WTC11 (cell line): ENCODE data around the gene SPEM3. TPM values are rescaled to one million over a fixed set of nuclear protein-coding genes. Genes with fewer than 3 reads are reported as not detected.

ENCODE experiments used
- ATAC-seq: fragments of 200-7000 bp; cut with Tn5 transposase; 2 replicates; pipeline ENCODE4 v1.10.0; 2021; ENCODE audit warnings: mild to moderate bottlenecking, moderate library complexity
- CTCF ChIA-PET: fragments of 300-600 bp; sonication (Branson Sonifier 250); formaldehyde crosslinking; loops from one replicate; lab custom pipeline; 2021; ENCODE audit warnings: antibody characterized with exemption; lab: Charles Lee
- POLR2A ChIA-PET: fragments of 350-600 bp; sonication (Branson Sonifier 250); formaldehyde crosslinking; loops from one replicate; lab custom pipeline; 2021; ENCODE audit warnings: antibody characterized with exemption; lab: Charles Lee
- DNase-seq: peaks from one replicate; pipeline ENCODE4 v3.0.0; 2021; ENCODE audit warnings: low spot score
- H3K27ac Mint-ChIP-seq: 2 replicates; pipeline ENCODE4 v1.8.0; 2021; ENCODE audit warnings: mixed read lengths
- H3K27me3 Mint-ChIP-seq: 2 replicates; pipeline ENCODE4 v1.8.0; 2021; ENCODE audit warnings: low read depth, mild to moderate bottlenecking, moderate library complexity, mixed read lengths
- H3K36me3 Mint-ChIP-seq: 2 replicates; pipeline ENCODE4 v1.8.0; 2021; ENCODE audit warnings: mixed read lengths
- H3K4me1 Mint-ChIP-seq: 2 replicates; pipeline ENCODE4 v1.8.0; 2022; ENCODE audit warnings: mixed read lengths
- H3K4me3 Mint-ChIP-seq: 2 replicates; pipeline ENCODE4 v1.8.0; 2021; ENCODE audit warnings: mild to moderate bottlenecking, moderate library complexity, mixed read lengths
- H3K9me3 Mint-ChIP-seq: 2 replicates; pipeline ENCODE4 v1.8.0; 2021; ENCODE audit warnings: mixed read lengths
- ATF1 ChIP-seq: sonication (generic); formaldehyde crosslinking; IDR thresholded peaks from 2 replicates; pipeline ENCODE4 v1.8.1; 2023; ENCODE audit warnings: mild to moderate bottlenecking, moderate library complexity, missing genetic modification reagents
- CBFB ChIP-seq: sonication (generic); formaldehyde crosslinking; IDR thresholded peaks from 2 replicates; pipeline ENCODE4 v1.8.1; 2022; ENCODE audit warnings: mild to moderate bottlenecking, low read depth, missing genetic modification reagents
- FOXK1 ChIP-seq: sonication (generic); formaldehyde crosslinking; IDR thresholded peaks from 2 replicates; pipeline ENCODE4 v1.8.0; 2022; ENCODE audit warnings: mild to moderate bottlenecking, moderate library complexity, missing genetic modification reagents
- FOXP1 ChIP-seq: sonication (generic); formaldehyde crosslinking; IDR thresholded peaks from 2 replicates; pipeline ENCODE4 v1.8.0; 2022; ENCODE audit warnings: missing genetic modification reagents, mild to moderate bottlenecking, moderate library complexity, borderline replicate concordance
- HMGA2 ChIP-seq: fragments of 250-450 bp; sonication (Bioruptor Pico); IDR thresholded peaks from 2 replicates; pipeline ENCODE4 v1.4.0; 2021; ENCODE audit warnings: mild to moderate bottlenecking, moderate library complexity
- IRF2 ChIP-seq: sonication (generic); formaldehyde crosslinking; IDR thresholded peaks from 2 replicates; pipeline ENCODE4 v1.8.0; 2022; ENCODE audit warnings: low read depth, missing genetic modification reagents, borderline replicate concordance
- MYBL2 ChIP-seq: sonication (generic); formaldehyde crosslinking; IDR thresholded peaks from 2 replicates; pipeline ENCODE4 v1.8.1; 2023; ENCODE audit warnings: mild to moderate bottlenecking, moderate library complexity, missing genetic modification reagents
- OVOL2 ChIP-seq: fragments of 250-450 bp; sonication (Bioruptor Pico); IDR thresholded peaks from 2 replicates; pipeline ENCODE4 v1.9.0; 2021; ENCODE audit warnings: mild to moderate bottlenecking, borderline replicate concordance
- PRRX2 ChIP-seq: fragments of 250-450 bp; sonication (Bioruptor Pico); IDR thresholded peaks from 2 replicates; pipeline ENCODE4 v1.8.0; 2021; ENCODE audit warnings: mild to moderate bottlenecking
- RELA ChIP-seq: sonication (generic); formaldehyde crosslinking; IDR thresholded peaks from 2 replicates; pipeline ENCODE4 v1.8.1; 2022; ENCODE audit warnings: missing genetic modification reagents, mild to moderate bottlenecking, borderline replicate concordance
- SP1 ChIP-seq: sonication (generic); formaldehyde crosslinking; conservative IDR thresholded peaks from 2 replicates; pipeline ENCODE4 v1.8.1; 2022; ENCODE audit warnings: missing genetic modification reagents
- TCF7 ChIP-seq: sonication (generic); formaldehyde crosslinking; IDR thresholded peaks from 2 replicates; pipeline ENCODE4 v1.8.0; 2022; ENCODE audit warnings: mild to moderate bottlenecking, low read depth, missing genetic modification reagents, moderate library complexity
- TEAD1 ChIP-seq: sonication (generic); formaldehyde crosslinking; IDR thresholded peaks from 2 replicates; pipeline ENCODE4 v1.8.0; 2022; ENCODE audit warnings: mild to moderate bottlenecking, missing genetic modification reagents
- USF1 ChIP-seq: sonication (generic); formaldehyde crosslinking; IDR thresholded peaks from 2 replicates; pipeline ENCODE4 v1.8.0; 2022; ENCODE audit warnings: mild to moderate bottlenecking, missing genetic modification reagents
- ZNF219 ChIP-seq: sonication (generic); formaldehyde crosslinking; IDR thresholded peaks from 2 replicates; pipeline ENCODE4 v1.8.0; 2023; ENCODE audit warnings: missing genetic modification reagents, mild to moderate bottlenecking, borderline replicate concordance
- ZNF317 ChIP-seq: sonication (generic); formaldehyde crosslinking; IDR thresholded peaks from 2 replicates; pipeline ENCODE4 v1.8.1; 2023; ENCODE audit warnings: low read depth, mild to moderate bottlenecking, moderate library complexity, missing genetic modification reagents, borderline replicate concordance
- total RNA-seq: library from RNA; stranded (reverse); gene quantifications from 3 replicates; pipeline ENCODE4 v1.2.3, GENCODE V29; 2021
- TF ChIP-seq, protein P1 (sequence below): sonication (generic); formaldehyde crosslinking; conservative IDR thresholded peaks from 2 replicates; pipeline ENCODE4 v1.8.1; 2023; ENCODE audit warnings: mild to moderate bottlenecking, low read depth, missing genetic modification reagents, moderate library complexity
- TF ChIP-seq, protein P2 (sequence below): fragments of 250-450 bp; sonication (Bioruptor Pico); IDR thresholded peaks from 2 replicates; pipeline ENCODE4 v1.9.0; 2021; ENCODE audit warnings: mild to moderate bottlenecking, borderline replicate concordance
- TF ChIP-seq, protein P3 (sequence below): sonication (generic); formaldehyde crosslinking; IDR thresholded peaks from 2 replicates; pipeline ENCODE4 v1.8.1; 2022; ENCODE audit warnings: missing genetic modification reagents, borderline replicate concordance
- TF ChIP-seq, protein P4 (sequence below): sonication (generic); formaldehyde crosslinking; conservative IDR thresholded peaks from 2 replicates; pipeline ENCODE4 v1.8.1; 2022; ENCODE audit warnings: mild to moderate bottlenecking, missing genetic modification reagents

SPEM3 gene
- total RNA-seq, 1 experiment from 2014 or later, result not detected

DNA sequence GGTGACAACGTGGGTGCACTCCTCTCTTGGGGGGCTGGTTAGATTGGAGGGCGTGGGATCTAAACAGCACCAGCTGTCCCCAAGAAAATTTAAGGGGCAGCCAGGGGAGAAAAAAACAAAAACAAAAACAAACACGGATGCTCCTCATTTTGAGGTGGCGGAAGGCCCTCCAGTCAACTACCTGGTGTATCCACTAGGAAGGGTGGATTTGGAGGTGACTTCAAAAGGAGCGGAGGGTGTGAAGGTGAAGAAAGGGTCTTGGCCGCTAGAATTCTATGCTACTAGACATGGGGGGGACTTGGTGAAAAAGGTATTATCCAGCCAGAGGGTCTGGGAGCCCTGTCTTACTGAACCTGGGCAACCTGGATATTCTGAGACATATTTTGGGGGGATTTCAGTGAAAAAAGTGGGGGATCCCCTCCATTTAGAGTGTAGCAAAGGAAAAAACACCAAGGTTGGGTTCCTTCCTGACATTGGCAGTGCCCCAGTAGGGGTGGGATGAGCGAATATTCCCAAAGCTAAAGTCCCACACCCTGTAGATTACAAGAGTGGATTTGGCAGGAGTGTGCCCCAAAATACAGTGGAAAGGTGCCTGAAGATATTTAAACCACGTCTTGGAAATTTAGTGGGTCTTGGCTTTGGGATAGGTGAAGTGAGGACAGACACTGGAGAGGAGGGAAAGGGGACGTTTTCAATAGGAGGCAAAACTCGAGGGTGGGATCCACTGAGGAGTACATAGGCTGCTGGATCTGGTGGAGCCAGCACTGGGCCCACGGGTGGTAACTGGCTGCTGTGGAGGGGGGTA lies 10.2 kb downstream of the SPEM3 start:
- ChIA-PET CTCF (interaction anchor here (0.9 to 4.7 kb wide), 13 partner anchors 8 to 122 kb away, joined by 3 to 69 read pairs (median 12); partner anchors contain the start of genes ACAP1, KCTD11, NEURL4 and PLSCR3), POLR2A (interaction anchor here (0.9 to 4.0 kb wide), 6 partner anchors 22 to 122 kb away, joined by 3 to 38 read pairs (median 3); partner anchors contain the start of genes POLR2A, SLC35G6, TMEM256 and ZBTB4)
- Mint-ChIP-seq H3K27ac (peak overlapping the region; percentile 26; the same call in 1 of the 2 replicates), H3K27me3 (peaks cover 30% of the 10 kb centered on the region), H3K4me3 (peak overlapping the region; percentile 90), H3K9me3 (no peaks in the 10 kb centered on the region), H3K4me1 (peaks cover 31% of the 10 kb centered on the region), H3K36me3 (no peaks in the 10 kb centered on the region; the same call in 1 of the 2 replicates)
- no peak for ATAC-seq
- no peak for DNase-seq
- TF ChIP-seq FOXK1 (CRISPR knock-in tag) (no peak), ATF1 (CRISPR knock-in tag) (no peak), MYBL2 (CRISPR knock-in tag) (no peak)
- TF ChIP-seq, protein P1, sequence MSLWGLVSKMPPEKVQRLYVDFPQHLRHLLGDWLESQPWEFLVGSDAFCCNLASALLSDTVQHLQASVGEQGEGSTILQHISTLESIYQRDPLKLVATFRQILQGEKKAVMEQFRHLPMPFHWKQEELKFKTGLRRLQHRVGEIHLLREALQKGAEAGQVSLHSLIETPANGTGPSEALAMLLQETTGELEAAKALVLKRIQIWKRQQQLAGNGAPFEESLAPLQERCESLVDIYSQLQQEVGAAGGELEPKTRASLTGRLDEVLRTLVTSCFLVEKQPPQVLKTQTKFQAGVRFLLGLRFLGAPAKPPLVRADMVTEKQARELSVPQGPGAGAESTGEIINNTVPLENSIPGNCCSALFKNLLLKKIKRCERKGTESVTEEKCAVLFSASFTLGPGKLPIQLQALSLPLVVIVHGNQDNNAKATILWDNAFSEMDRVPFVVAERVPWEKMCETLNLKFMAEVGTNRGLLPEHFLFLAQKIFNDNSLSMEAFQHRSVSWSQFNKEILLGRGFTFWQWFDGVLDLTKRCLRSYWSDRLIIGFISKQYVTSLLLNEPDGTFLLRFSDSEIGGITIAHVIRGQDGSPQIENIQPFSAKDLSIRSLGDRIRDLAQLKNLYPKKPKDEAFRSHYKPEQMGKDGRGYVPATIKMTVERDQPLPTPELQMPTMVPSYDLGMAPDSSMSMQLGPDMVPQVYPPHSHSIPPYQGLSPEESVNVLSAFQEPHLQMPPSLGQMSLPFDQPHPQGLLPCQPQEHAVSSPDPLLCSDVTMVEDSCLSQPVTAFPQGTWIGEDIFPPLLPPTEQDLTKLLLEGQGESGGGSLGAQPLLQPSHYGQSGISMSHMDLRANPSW, result no peak

DNA sequence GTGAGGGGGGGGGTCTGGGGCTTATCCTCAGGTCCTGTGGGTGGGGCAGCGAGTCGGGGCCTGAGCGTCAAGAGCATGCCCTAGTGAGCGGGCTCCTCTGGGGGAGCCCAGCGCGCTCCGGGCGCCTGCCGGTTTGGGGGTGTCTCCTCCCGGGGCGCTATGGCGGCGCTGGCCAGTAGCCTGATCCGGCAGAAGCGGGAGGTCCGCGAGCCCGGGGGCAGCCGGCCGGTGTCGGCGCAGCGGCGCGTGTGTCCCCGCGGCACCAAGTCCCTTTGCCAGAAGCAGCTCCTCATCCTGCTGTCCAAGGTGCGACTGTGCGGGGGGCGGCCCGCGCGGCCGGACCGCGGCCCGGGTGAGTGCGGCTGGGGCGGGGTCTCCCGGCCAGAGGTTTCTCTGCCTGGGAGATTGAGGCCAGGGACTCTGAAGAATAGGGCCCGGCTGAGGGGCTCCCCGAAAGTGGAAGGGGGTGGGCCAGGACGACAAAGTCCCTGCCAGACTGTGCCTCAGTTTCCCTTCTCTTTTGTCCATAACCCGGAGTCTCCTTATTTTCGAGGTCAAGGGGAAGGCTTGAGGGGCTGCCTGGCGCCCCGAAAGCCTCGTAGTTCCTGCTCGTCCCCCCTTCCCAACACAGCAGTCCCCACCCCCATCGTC lies 10.9 kb downstream of the SPEM3 start, which contains the start of gene FGF11:
Gene FGF11, plus strand, starts transcription at position 51 of the 651 bp plus-strand sequence. Its CDS starts 109 bp downstream, at position 160.
- no peak for ATAC-seq
- Mint-ChIP-seq H3K4me1 (peaks cover 37% of the 10 kb centered on the region), H3K27me3 (peaks cover 34% of the 10 kb centered on the region), H3K36me3 (no peaks in the 10 kb centered on the region; the same call in 1 of the 2 replicates), H3K4me3 (peak within 1 kb of the TSS; percentile 97), H3K9me3 (no peaks in the 10 kb centered on the region), H3K27ac (peak within 1 kb of the TSS; percentile 98)
- CTCF ChIA-PET, result interaction anchor here (2.5 to 3.8 kb wide), 5 partner anchors 40 to 121 kb away, joined by 5 to 21 read pairs (median 13); partner anchors contain the start of genes PLSCR3, TMEM95, TNFSF13 and ZBTB4
- POLR2A ChIA-PET, result interaction anchor here (0.6 to 2.4 kb wide), 3 partner anchors 13 to 45 kb away, joined by 3 to 15 read pairs (median 9); partner anchors contain the start of gene POLR2A
- DNase-seq, result no peak
- TF ChIP-seq, protein P2, sequence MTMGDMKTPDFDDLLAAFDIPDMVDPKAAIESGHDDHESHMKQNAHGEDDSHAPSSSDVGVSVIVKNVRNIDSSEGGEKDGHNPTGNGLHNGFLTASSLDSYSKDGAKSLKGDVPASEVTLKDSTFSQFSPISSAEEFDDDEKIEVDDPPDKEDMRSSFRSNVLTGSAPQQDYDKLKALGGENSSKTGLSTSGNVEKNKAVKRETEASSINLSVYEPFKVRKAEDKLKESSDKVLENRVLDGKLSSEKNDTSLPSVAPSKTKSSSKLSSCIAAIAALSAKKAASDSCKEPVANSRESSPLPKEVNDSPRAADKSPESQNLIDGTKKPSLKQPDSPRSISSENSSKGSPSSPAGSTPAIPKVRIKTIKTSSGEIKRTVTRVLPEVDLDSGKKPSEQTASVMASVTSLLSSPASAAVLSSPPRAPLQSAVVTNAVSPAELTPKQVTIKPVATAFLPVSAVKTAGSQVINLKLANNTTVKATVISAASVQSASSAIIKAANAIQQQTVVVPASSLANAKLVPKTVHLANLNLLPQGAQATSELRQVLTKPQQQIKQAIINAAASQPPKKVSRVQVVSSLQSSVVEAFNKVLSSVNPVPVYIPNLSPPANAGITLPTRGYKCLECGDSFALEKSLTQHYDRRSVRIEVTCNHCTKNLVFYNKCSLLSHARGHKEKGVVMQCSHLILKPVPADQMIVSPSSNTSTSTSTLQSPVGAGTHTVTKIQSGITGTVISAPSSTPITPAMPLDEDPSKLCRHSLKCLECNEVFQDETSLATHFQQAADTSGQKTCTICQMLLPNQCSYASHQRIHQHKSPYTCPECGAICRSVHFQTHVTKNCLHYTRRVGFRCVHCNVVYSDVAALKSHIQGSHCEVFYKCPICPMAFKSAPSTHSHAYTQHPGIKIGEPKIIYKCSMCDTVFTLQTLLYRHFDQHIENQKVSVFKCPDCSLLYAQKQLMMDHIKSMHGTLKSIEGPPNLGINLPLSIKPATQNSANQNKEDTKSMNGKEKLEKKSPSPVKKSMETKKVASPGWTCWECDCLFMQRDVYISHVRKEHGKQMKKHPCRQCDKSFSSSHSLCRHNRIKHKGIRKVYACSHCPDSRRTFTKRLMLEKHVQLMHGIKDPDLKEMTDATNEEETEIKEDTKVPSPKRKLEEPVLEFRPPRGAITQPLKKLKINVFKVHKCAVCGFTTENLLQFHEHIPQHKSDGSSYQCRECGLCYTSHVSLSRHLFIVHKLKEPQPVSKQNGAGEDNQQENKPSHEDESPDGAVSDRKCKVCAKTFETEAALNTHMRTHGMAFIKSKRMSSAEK, result no peak
- TF ChIP-seq IRF2 (CRISPR knock-in tag), result no peak
- TF ChIP-seq CBFB (CRISPR knock-in tag), result no peak
- no peak for TF ChIP-seq ZNF219
- TF ChIP-seq USF1 (CRISPR knock-in tag), result no peak
- TF ChIP-seq RELA (CRISPR knock-in tag), result no peak
- TF ChIP-seq, protein P3, sequence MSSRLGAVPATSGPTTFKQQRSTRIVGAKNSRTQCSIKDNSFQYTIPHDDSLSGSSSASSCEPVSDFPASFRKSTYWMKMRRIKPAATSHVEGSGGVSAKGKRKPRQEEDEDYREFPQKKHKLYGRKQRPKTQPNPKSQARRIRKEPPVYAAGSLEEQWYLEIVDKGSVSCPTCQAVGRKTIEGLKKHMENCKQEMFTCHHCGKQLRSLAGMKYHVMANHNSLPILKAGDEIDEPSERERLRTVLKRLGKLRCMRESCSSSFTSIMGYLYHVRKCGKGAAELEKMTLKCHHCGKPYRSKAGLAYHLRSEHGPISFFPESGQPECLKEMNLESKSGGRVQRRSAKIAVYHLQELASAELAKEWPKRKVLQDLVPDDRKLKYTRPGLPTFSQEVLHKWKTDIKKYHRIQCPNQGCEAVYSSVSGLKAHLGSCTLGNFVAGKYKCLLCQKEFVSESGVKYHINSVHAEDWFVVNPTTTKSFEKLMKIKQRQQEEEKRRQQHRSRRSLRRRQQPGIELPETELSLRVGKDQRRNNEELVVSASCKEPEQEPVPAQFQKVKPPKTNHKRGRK (CRISPR knock-in tag), result no peak
- TF ChIP-seq HMGA2 (CRISPR knock-in tag), result no peak
- TF ChIP-seq TCF7 (CRISPR knock-in tag), result no peak
- TF ChIP-seq, protein P4, sequence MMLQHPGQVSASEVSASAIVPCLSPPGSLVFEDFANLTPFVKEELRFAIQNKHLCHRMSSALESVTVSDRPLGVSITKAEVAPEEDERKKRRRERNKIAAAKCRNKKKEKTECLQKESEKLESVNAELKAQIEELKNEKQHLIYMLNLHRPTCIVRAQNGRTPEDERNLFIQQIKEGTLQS (CRISPR knock-in tag), result no peak
- TF ChIP-seq OVOL2 (CRISPR knock-in tag), result no peak
- TF ChIP-seq PRRX2, result no peak
- TF ChIP-seq FOXP1 (CRISPR knock-in tag), result peak; percentile 30; the same call in 1 of the 2 replicates
- TF ChIP-seq ZNF317, result no peak
- TF ChIP-seq FOXK1 (CRISPR knock-in tag), result 0 out of 2 replicates have a peak, but pooled peaks have one; percentile 6
- TF ChIP-seq TEAD1 (CRISPR knock-in tag), result no peak
- no peak for TF ChIP-seq ATF1 (CRISPR knock-in tag)
- TF ChIP-seq SP1 (CRISPR knock-in tag), result 0 out of 2 replicates have a peak, but pooled peaks have one; percentile 47
